ENCODE results near the gene PRKCH. TPM values are rescaled to one million over a fixed set of nuclear protein-coding genes. Genes with fewer than 3 reads are reported as not detected.
A peak's percentile ranks its signal among the peaks of the same experiment; 100 is the strongest.

PRKCH gene
- total and polyA plus RNA-seq, 10 of the 15 experiments (the other 5 are each of a cell fraction or from before 2014, with no cell fraction given): 10.7 to 140 (median 33.2) TPM

DNA sequence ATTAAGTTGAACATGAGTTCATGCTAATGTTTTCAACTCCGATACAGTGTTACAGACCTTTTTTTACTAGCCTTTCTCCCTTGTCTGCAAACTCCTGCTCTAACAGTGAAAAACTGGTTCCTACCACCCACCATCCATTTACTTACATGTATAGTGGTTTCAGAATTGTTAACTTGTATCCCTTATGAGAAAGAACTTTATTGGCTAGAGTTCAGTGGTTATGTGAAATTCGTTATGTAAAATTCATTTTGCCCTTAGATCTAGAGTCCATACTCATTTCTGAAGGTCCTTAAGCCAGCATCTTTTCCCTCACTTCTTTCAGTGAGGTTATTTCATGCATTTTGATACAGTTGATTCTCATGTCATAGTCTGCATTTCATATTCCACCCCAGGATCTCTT is 51.0 kb downstream of the PRKCH start:
- DNase-seq (ENCODE audit: low read depth, low spot score): no peak
- Histone ChIP-seq H3K9me3 (replicated peaks; ENCODE audit: control insufficient read depth, insufficient read depth, low read length) (peaks cover 38% of the 10 kb centered on the region), H3K4me3 (no peak overlapping the region), H2AFZ (ENCODE audit: control insufficient read depth, low read depth, low read length) (no peak overlapping the region), H3K4me2 (ENCODE audit: control insufficient read depth, insufficient read depth) (no peak overlapping the region), H3K27me3 (replicated peaks in 1 of 2; ENCODE audit: control insufficient read depth in 2 of 2, insufficient read depth in 2 of 2, low read length in 1 of 2) (no peaks in the 10 kb centered on the region), H3K27ac (ENCODE audit: control insufficient read depth, insufficient read depth) (peak overlapping the region; percentile 79), H3K9ac (ENCODE audit: control insufficient read depth, insufficient read depth, low read length) (peak overlapping the region; percentile 36), H3K79me2 (ENCODE audit: control insufficient read depth, insufficient read depth, low read length) (peaks cover 84% of the 10 kb centered on the region), H3K4me1 (ENCODE audit: control insufficient read depth, insufficient read depth, low read length) (peaks cover 24% of the 10 kb centered on the region; the same call in 1 of the 2 replicates), H4K20me1 (ENCODE audit: control insufficient read depth, insufficient read depth) (no peaks in the 10 kb centered on the region), H3K36me3 (ENCODE audit: control insufficient read depth in 2 of 2, insufficient read depth in 2 of 2, low read length in 1 of 2) (peaks cover 0 to 3% of the 10 kb centered on the region in 2 experiments; a peak in 3 of 4 replicates)
- BruUV-seq (replicated peaks): no TSS peak
- SMC1A ChIA-PET (ENCODE audit: uncharacterized antibody, unreplicated experiment): interaction anchor here (1.2 to 2.1 kb wide), 3 partner anchors 13 to 49 kb away, joined by 3 to 6 read pairs (median 5); no protein-coding TSS in a partner anchor
- RAD21 ChIA-PET (ENCODE audit: unreplicated experiment): interaction anchor here (1.1 kb wide), 1 partner anchor 16 kb away, joined by 4 read pairs; no protein-coding TSS in a partner anchor
- peak; percentile 19; the same call in 2 of the 3 replicates for ATAC-seq
- intact Hi-C loops (cut with micrococcal nuclease; ENCODE audit: unreplicated experiment): no loop called here
- CTCF ChIA-PET: interaction anchor here (0.8 kb wide), 1 partner anchor 51 kb away, joined by 3 read pairs; the partner anchor contains the start of gene PRKCH
- FAIRE-seq: no peak
- WGBS (ENCODE audit: insufficient coverage, insufficient replicate concordance, low lambda C conversion rate, missing lambda C conversion rate): 45% methylated on average over 2 of the region's 2 CpGs
- TF ChIP-seq CHD2 (IDR thresholded peaks at IDR 0.05; ENCODE audit: borderline replicate concordance, low read depth, low read length) (no peak), JUNB (IDR thresholded peaks at IDR 0.05) (0 out of 2 replicates have a peak, but pooled peaks have one; percentile 20), RUNX3 (IDR thresholded peaks at IDR 0.05; ENCODE audit: low read length) (peak; percentile 53; the same call in 1 of the 2 replicates), FOXM1 (IDR thresholded peaks at IDR 0.05; ENCODE audit: low read depth, low read length) (0 out of 2 replicates have a peak, but pooled peaks have one; percentile 30)
- TF ChIP-seq, protein P1, sequence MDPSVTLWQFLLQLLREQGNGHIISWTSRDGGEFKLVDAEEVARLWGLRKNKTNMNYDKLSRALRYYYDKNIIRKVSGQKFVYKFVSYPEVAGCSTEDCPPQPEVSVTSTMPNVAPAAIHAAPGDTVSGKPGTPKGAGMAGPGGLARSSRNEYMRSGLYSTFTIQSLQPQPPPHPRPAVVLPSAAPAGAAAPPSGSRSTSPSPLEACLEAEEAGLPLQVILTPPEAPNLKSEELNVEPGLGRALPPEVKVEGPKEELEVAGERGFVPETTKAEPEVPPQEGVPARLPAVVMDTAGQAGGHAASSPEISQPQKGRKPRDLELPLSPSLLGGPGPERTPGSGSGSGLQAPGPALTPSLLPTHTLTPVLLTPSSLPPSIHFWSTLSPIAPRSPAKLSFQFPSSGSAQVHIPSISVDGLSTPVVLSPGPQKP (IDR thresholded peaks at IDR 0.05; ENCODE audit: low read depth, low read length): no peak
- in situ Hi-C loops (cut with MboI): no loop called here
- POLR2A ChIA-PET: interaction anchor here (1.0 to 1.1 kb wide), 2 partner anchors 10 to 15 kb away, joined by 3 read pairs; no protein-coding TSS in a partner anchor

Measured in GM12878 (cell line).